Measurements from ENCODE around the gene PKIG. TPM values are rescaled to one million over a fixed set of nuclear protein-coding genes. Genes with fewer than 3 reads are reported as not detected.
"Not testable (repeated sequence)": the region's sequence is repeated elsewhere in the genome, so short reads cannot be mapped to it uniquely, and the experiment has no call there.

Gene PKIG
- total and polyA plus RNA-seq, 2 experiments from 2014 or later: 47.6 to 51.9 TPM

- peak overlapping the region; percentile 8 for H2AFZ ChIP-seq
- peak overlapping the region; percentile 53 for H3K4me2 ChIP-seq
- peak; percentile 40 for DNase-seq (ENCODE audit: low spot score)
- no peak overlapping the region for H3K4me3 ChIP-seq
- H3K9me2 ChIP-seq (replicated peaks; ENCODE audit: insufficient read depth): no peaks in the 10 kb centered on the region
- H3K27ac ChIP-seq: peak overlapping the region; percentile 81
- no peaks in the 10 kb centered on the region for H3K27me3 ChIP-seq
- H3K9me3 ChIP-seq (ENCODE audit: low read depth): no peaks in the 10 kb centered on the region
- H3K36me3 ChIP-seq (replicated peaks; ENCODE audit: insufficient read depth, low read depth): no peaks in the 10 kb centered on the region
- peaks cover 27% of the 10 kb centered on the region for H3K79me2 ChIP-seq
- H3K4me1 ChIP-seq (ENCODE audit: insufficient read depth): peaks cover 47% of the 10 kb centered on the region
- TF ChIP-seq EZH2phosphoT487 (IDR thresholded peaks at IDR 0.05; ENCODE audit: low read depth, severe bottlenecking, unreplicated experiment) (no peak), EZH2 (IDR thresholded peaks at IDR 0.05; ENCODE audit: borderline replicate concordance) (no peak), CTCF (IDR thresholded peaks at IDR 0.05; ENCODE audit: poor library complexity) (no peak)
- 25% methylated on average over 6 of the region's 6 CpGs for WGBS (ENCODE audit: low lambda C conversion rate, missing lambda C conversion rate)
- no peaks in the 10 kb centered on the region for H4K20me1 ChIP-seq (ENCODE audit: insufficient read depth, poor library complexity, severe bottlenecking)
These were observed 29.1 kb upstream of the PKIG start for GRCh38 chr20:44552950-44553908.

- H3K36me3 ChIP-seq (replicated peaks; ENCODE audit: insufficient read depth, low read depth): no peaks in the 10 kb centered on the region
- no peaks in the 10 kb centered on the region for H3K27me3 ChIP-seq
- H3K79me2 ChIP-seq: peaks cover 32% of the 10 kb centered on the region
- H3K4me1 ChIP-seq (ENCODE audit: insufficient read depth): peaks cover 15% of the 10 kb centered on the region
- TF ChIP-seq EZH2phosphoT487 (IDR thresholded peaks at IDR 0.05; ENCODE audit: low read depth, severe bottlenecking, unreplicated experiment) (no peak), CTCF (IDR thresholded peaks at IDR 0.05; ENCODE audit: poor library complexity) (no peak), EZH2 (IDR thresholded peaks at IDR 0.05; ENCODE audit: borderline replicate concordance) (no peak)
- no peaks in the 10 kb centered on the region for H3K9me3 ChIP-seq (ENCODE audit: low read depth)
- no peak overlapping the region for H3K27ac ChIP-seq
- no peaks in the 10 kb centered on the region for H3K9me2 ChIP-seq (replicated peaks; ENCODE audit: insufficient read depth)
- H3K4me3 ChIP-seq: no peak overlapping the region
- H3K4me2 ChIP-seq: no peak overlapping the region
- no peaks in the 10 kb centered on the region for H4K20me1 ChIP-seq (ENCODE audit: insufficient read depth, poor library complexity, severe bottlenecking)
- no peak overlapping the region for H2AFZ ChIP-seq
- DNase-seq (ENCODE audit: low spot score): no peak
These were observed 23.1 kb upstream of the PKIG start for GRCh38 chr20:44559302-44559701.

- Histone ChIP-seq H3K79me2 (peaks cover 32% of the 10 kb centered on the region), H3K27me3 (no peaks in the 10 kb centered on the region), H3K4me2 (no peak overlapping the region), H3K27ac (no peak overlapping the region), H3K4me3 (no peak overlapping the region), H3K9me2 (replicated peaks; ENCODE audit: insufficient read depth) (no peaks in the 10 kb centered on the region), H2AFZ (no peak overlapping the region), H4K20me1 (ENCODE audit: insufficient read depth, poor library complexity, severe bottlenecking) (no peaks in the 10 kb centered on the region), H3K4me1 (ENCODE audit: insufficient read depth) (peaks cover 6% of the 10 kb centered on the region), H3K9me3 (ENCODE audit: low read depth) (no peaks in the 10 kb centered on the region), H3K36me3 (replicated peaks; ENCODE audit: insufficient read depth, low read depth) (no peaks in the 10 kb centered on the region)
- TF ChIP-seq EZH2 (IDR thresholded peaks at IDR 0.05; ENCODE audit: borderline replicate concordance): no peak
- TF ChIP-seq EZH2phosphoT487 (IDR thresholded peaks at IDR 0.05; ENCODE audit: low read depth, severe bottlenecking, unreplicated experiment): no peak
- no peak for TF ChIP-seq CTCF (IDR thresholded peaks at IDR 0.05; ENCODE audit: poor library complexity)
- DNase-seq (ENCODE audit: low spot score): no peak
- 95% methylated on average over 2 of the region's 2 CpGs for WGBS (ENCODE audit: low lambda C conversion rate, missing lambda C conversion rate)
These were observed 22.1 kb upstream of the PKIG start for GRCh38 chr20:44560229-44560628.

- H3K4me3 ChIP-seq; H3K36me3 ChIP-seq (replicated peaks; ENCODE audit: insufficient read depth, low read depth); H3K9me2 ChIP-seq (replicated peaks; ENCODE audit: insufficient read depth); H3K27ac ChIP-seq; H4K20me1 ChIP-seq (ENCODE audit: insufficient read depth, poor library complexity, severe bottlenecking); H3K4me2 ChIP-seq; H3K9me3 ChIP-seq (ENCODE audit: low read depth); H3K4me1 ChIP-seq (ENCODE audit: insufficient read depth); H2AFZ ChIP-seq; H3K27me3 ChIP-seq; DNase-seq (ENCODE audit: low spot score): not testable (repeated sequence)
- 90% methylated on average over 6 of the region's 6 CpGs for WGBS (ENCODE audit: low lambda C conversion rate, missing lambda C conversion rate)
- H3K79me2 ChIP-seq: peaks cover 33% of the 10 kb centered on the region
These were observed 21.6 kb upstream of the PKIG start for GRCh38 chr20:44560818-44561217.
